Glomerular endothelial cell (primary cell): ENCODE measurements around the gene DSN1. TPM values are rescaled to one million over a fixed set of nuclear protein-coding genes. Genes with fewer than 3 reads are reported as not detected.

Experiments used
- DNase-seq: peaks from one replicate; pipeline ENCODE4 v3.0.0-alpha.2; 2011; ENCODE audit warnings: low read depth, low spot score; ENCODE audit errors: extremely low read depth
- total RNA-seq: library from RNA; depleted of rRNA; stranded (reverse); fragments of >200 nt; gene quantifications from 2 replicates; pipeline ENCODE4 v1.2.3, GENCODE V29; 2015

Gene DSN1
- total RNA-seq, 1 donor from 2014 or later = 13.3 TPM

DNA sequence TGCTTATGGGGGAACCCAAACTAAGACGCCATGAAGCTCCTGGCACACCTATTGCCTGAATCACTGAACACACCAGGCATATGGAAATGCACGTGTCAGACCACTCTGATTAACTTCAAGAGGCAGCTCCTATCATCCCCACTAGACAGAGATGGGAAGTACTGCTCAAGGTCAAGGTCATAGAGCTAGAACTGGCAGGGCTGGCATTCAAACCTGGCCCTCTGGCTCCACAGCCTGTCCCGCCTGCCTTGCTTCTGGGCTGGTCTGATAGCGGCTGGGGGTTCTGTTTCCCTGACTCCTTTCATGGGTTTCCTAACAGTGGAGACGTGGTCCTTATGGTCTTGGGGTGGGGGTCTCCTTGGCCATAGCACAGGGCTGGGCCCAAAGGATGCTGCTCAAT is 22.6 kb upstream of the DSN1 start:
- DNase-seq = no peak

GRCh38 chr20:36795691-36796090 is 22.1 kb upstream of the DSN1 start:
- no peak for DNase-seq

GRCh38 chr20:36794116-36794474 is 20.5 kb upstream of the DSN1 start:
- no peak for DNase-seq

- no peak for DNase-seq
Measured at GRCh38 chr20:36793294-36794115, 19.9 kb upstream of the DSN1 start.

DNA sequence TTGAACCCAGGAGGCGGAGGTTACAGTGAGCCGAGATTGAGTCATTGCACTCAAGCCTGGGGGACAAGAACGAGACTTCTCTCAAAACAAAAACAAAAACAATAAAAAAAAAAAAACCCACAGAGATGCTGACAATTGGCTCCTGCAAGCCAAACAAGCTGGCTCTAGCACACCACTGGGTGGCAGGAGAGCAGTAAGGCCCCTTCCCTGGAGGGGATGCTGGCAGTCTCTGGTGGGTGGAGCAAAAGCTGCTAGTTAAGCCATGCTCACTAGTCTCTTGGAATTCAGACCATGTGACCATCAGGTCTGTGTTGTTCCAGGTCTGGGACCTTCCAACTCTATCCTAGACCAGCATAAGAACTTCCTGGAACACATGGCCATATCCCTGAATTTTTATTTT is 18.9 kb upstream of the DSN1 start:
- DNase-seq = no peak

GRCh38 chr20:36791862-36792261 is 18.3 kb upstream of the DSN1 start:
- no peak for DNase-seq

DNA sequence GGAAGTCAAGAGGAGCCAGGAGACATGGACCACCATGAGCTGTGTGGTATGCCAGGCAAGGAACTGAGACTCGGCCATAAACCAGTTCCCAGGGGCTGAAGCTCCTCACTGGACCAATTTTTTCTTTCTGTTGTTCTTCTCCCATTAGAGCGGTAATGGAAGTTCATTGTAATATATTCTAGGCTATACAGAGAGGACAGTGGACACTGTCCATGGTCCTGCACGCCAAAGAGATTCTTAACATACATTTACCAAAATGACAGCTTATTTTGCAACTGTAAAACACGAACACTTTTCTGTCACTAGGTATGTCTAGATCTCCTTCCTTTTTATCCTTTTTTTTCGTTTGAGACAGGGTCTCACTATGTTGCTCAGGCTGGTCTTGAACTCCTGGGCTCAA is 13.1 kb upstream of the DSN1 start:
- DNase-seq = no peak

GRCh38 chr20:36786246-36786645 is 12.7 kb upstream of the DSN1 start:
- DNase-seq = no peak

DNA sequence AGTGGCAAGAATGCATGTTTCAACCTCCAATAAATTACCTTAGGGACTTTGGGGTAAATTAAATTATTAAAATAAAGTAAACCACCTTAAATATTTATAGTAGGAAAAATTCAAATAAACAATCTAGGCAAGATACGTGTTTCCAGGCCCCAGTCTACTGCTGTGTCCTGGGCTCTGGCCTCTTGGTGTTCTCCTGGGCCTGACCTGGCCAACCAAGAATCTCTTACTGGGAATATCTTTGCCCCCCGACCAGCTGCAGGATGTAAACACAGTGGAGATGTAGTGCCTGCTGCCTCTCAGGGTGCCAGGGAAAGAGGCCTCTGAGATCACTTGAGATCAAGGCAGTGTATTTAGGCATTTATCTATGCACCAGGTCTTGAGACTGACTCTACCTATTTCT is 11.7 kb upstream of the DSN1 start:
- no peak for DNase-seq

- DNase-seq = no peak
Measured at GRCh38 chr20:36784900-36785299, 11.3 kb upstream of the DSN1 start.

- DNase-seq = no peak
Measured at GRCh38 chr20:36784116-36784515, 10.6 kb upstream of the DSN1 start.

GRCh38 chr20:36779656-36780025 is 6.1 kb upstream of the DSN1 start:
- no peak for DNase-seq

DNA sequence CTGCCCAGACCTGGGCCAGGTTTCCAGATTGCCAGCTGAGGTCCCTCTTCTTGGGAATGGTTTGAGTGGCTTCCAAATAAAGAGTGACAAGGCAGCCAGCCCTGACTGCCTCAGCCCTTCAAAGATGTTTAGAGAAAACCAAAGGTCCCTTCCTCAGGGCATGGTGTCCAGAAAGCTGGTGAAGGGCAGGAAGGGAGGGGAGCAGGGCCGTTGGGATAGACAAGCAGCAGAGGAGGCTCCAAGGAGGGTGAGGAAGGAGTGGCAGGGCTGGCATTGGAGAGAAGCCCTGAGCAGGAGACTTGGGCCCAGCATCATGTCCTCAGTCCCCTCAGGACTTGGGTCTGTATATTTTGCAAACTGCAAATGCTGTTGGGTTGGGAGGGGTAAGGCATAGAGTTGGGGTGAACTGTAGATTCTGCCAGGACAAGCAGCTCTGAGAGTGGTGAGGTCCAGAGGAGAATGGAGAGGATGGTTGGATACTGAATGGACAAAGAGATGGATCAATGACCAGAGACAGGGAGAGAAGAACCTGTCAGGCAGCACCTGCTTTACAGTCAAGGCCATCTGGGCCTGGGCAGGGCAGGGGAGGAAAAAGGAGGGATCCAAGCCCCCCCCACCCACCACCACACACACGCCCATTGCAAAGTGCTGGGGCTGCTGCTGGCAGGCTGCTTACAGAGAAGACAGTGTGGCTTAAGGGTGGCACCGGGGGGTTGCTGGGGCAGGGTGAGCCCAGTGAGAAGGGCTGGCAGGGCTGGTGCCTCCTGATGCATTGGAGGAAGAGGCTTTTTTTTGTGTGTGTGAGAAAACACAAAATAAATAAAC is 5.5 kb upstream of the DSN1 start:
- no peak for DNase-seq

- DNase-seq = no peak
Measured at GRCh38 chr20:36777576-36777975, 4.0 kb upstream of the DSN1 start.

GRCh38 chr20:36777167-36777566 is 3.6 kb upstream of the DSN1 start:
- no peak for DNase-seq

DNA sequence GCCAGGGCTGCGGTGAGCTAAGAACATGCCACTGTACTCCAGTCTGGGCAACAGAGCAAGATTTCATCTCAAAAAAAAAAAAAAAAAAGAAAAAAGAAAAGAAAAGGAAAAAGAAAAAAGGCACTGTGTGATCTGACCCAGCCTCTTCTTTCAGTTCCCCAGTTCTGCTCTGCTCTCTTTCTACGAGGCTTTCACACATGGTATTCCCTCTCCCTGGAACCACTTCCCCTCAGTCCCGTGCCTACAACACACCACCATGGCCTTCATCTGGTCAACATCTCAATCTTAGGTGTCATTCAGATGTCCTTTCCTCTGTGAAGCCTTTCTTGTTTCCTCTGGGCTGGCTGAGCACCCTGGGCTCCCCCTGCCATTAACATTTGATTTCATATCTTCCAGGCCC is 2.3 kb upstream of the DSN1 start:
- no peak for DNase-seq

DNA sequence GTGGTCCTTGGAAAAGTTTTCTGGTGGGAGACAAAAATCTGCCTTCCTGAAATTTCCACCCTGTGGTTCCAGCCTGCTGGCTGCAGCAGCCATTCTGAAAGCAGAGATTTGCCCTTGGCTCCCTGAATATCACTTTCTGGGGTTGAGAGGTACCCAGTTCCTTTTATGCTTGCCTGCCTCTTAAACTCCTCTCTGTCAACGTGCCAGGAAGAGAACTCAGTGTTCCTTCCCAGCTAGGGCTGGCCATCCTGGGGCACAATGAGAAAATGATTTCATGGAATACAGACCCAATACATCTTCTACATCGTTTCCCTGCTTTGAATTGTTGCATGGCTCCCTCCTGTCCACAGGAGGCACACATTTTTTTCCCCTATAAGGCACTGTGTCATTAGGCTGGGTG is 1.6 kb upstream of the DSN1 start:
- DNase-seq = no peak

- no peak for DNase-seq
Measured at GRCh38 chr20:36773107-36773596, 411 bp downstream of the DSN1 start.

DNA sequence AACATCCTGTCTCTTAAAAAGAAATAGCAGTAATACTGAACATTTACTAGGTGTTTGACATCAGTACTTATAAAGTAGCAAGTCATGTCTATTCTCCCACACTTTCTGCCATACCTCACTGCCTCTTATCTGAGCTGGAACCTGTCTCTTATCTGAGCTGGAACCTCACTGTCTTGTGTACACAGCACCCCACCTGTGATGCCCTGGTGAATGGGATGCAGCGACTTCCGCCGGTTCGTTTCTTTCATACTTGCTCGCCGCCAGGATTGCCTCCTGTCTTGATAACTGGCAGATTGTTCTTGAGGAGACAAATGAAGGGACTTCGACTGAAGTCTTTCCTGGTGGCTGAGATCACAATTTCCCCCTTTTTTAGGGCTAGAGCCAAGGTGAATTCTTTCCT is 2.9 kb downstream of the DSN1 start:
- no peak for DNase-seq

DNA sequence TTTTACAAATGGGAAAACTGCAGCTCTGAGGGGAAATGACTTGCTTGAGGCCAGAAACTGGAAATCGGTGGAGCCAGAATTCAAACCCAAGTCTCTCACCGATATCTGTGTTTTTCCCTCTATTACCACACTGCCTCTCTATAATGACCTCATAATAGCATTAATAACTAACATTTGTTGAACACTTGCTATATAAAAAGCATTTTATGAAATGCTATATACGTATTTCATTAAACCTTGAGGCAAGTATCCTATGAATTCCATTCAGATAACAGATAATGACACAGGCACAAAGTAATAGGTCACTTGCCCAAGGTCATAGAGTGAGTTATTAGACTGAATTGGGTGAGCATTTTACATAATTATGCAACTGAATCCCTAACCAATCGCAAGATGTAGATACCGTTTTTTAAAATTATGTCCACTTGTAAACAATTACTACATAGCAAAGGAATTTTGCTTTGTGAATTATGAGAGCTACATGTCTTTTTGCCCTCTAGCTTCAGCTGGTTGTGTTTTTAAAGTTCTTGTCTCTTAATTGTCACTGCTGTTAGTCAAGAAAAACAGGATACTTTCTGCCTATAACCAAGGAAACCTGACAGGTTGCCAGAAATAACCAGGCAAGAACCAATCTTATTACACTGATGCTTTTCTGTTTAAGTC is 4.7 kb downstream of the DSN1 start:
- DNase-seq = no peak

DNA sequence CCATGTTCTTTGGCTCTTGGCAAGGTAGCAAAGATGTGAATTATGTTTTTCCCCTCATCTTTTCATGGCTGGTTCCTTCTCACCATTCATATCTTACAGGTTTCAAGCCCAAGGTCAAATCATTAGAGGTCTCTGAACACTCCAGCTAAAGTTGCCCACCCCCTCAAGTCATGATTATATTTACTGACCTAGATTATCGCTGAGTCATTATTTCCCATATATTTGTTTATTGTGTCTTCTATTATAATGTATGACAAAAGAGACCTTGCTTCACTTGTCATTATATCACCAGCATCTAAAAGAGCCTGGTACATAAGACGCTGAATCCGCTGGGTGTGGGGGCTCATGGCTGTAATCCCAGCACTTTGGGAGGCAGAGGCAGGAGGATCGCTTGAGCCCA is 12.4 kb downstream of the DSN1 start:
- DNase-seq = no peak

GRCh38 chr20:36760647-36761046 is 12.9 kb downstream of the DSN1 start:
- no peak for DNase-seq
